MM.1S (cell line): Measurements from ENCODE around the gene GABRG3.

ENCODE experiments used
- DNase-seq: peaks from one replicate; pipeline ENCODE4 v3.0.0-alpha.2; 2015
- H2AFZ ChIP-seq: fragments of 300-600 bp; sonication (generic); 2 replicates; pipeline ENCODE4 v1.6.0; 2016; ENCODE audit warnings: antibody characterized with exemption, low read length
- H3F3A ChIP-seq: fragments of 300-600 bp; sonication (generic); 2 replicates; pipeline ENCODE4 v1.6.1; 2016; ENCODE audit warnings: mild to moderate bottlenecking, antibody characterized with exemption, low read length, moderate library complexity, mixed read lengths; ENCODE audit not compliant: insufficient read depth
- H3K27ac ChIP-seq: fragments of 300-600 bp; sonication (generic); 2 replicates; pipeline ENCODE4 v1.5.1; 2016; ENCODE audit warnings: mild to moderate bottlenecking, low read length
- H3K27me3 ChIP-seq: fragments of 300-600 bp; sonication (generic); replicated peaks from 2 replicates; pipeline ENCODE4 v1.6.0; 2016; ENCODE audit warnings: low read length; ENCODE audit not compliant: insufficient read depth
- H3K36me3 ChIP-seq: fragments of 300-600 bp; sonication (generic); replicated peaks from 2 replicates; pipeline ENCODE4 v1.6.1; 2016; ENCODE audit warnings: mild to moderate bottlenecking, low read length, mixed read lengths; ENCODE audit not compliant: insufficient read depth
- H3K4me1 ChIP-seq: fragments of 300-600 bp; sonication (generic); 2 replicates; pipeline ENCODE4 v1.6.1; 2016; ENCODE audit warnings: low read length, mixed read lengths
- H3K4me2 ChIP-seq: fragments of 300-600 bp; sonication (generic); 2 replicates; pipeline ENCODE4 v1.6.0; 2016; ENCODE audit warnings: low read depth, low read length
- H3K4me3 ChIP-seq: fragments of 300-600 bp; sonication (generic); 2 replicates; pipeline ENCODE4 v1.5.1; 2016; ENCODE audit warnings: low read length, mixed read lengths
- H3K79me2 ChIP-seq: fragments of 300-600 bp; sonication (generic); 2 replicates; pipeline ENCODE4 v1.6.1; 2016; ENCODE audit warnings: mixed run types, low read length, mixed read lengths
- H3K9ac ChIP-seq: fragments of 300-600 bp; sonication (generic); 2 replicates; pipeline ENCODE4 v1.6.1; 2016; ENCODE audit warnings: low read length, mixed read lengths
- H3K9me2 ChIP-seq: fragments of 300-600 bp; sonication (generic); replicated peaks from 2 replicates; pipeline ENCODE4 v1.6.1; 2016; ENCODE audit warnings: mild to moderate bottlenecking, low read length, mixed read lengths; ENCODE audit not compliant: insufficient read depth
- H3K9me3 ChIP-seq: fragments of 300-600 bp; sonication (generic); replicated peaks from 2 replicates; pipeline ENCODE4 v1.6.1; 2016; ENCODE audit warnings: mild to moderate bottlenecking, low read length, mixed read lengths; ENCODE audit not compliant: insufficient read depth
- H4K20me1 ChIP-seq: fragments of 300-600 bp; sonication (generic); 2 replicates; pipeline ENCODE4 v1.6.1; 2016; ENCODE audit warnings: mild to moderate bottlenecking, low read length, moderate library complexity, mixed read lengths; ENCODE audit not compliant: insufficient read depth
- CTCF ChIP-seq: fragments of 300-600 bp; sonication (generic); IDR thresholded peaks from 2 replicates; pipeline ENCODE4 v1.5.1; 2016; ENCODE audit warnings: antibody characterized with exemption, low read length, mixed read lengths
- EZH2 ChIP-seq: fragments of 300-600 bp; sonication (generic); optimal IDR thresholded peaks from 2 replicates; pipeline ENCODE3; 2017; ENCODE audit warnings: low read depth, mild to moderate bottlenecking, antibody characterized with exemption, low read length, mixed read lengths
- EZH2phosphoT487 ChIP-seq: fragments of 300-600 bp; sonication (generic); IDR thresholded peaks from 2 replicates; pipeline ENCODE4 v1.6.1; 2018; ENCODE audit warnings: antibody characterized with exemption, low read length

The GABRG3 gene

DNA sequence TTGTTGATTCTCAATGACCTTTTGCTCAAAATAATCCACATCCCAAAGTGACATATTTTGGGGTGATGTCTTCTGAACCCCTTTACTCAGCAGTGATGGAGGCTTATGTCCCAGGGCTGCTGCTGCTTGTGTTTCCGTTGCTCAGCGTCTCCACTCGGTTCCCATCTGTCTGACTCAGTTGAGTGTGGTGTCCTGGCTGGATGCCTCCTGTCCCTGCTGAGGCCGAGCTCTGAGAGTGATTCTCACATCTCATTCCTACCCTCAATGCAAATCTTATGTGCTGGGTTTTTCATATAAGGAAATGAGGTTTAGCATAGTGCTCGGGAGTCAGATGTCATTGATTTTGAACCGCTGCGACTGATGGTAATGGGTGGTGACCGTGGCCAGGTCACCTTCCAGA is 247.4 kb downstream of the GABRG3 start:
- no peaks in the 10 kb centered on the region for H3F3A ChIP-seq

GRCh38 chr15:27219636-27220035 is 248.7 kb downstream of the GABRG3 start:
- TF ChIP-seq EZH2 (no peak), CTCF (no peak), EZH2phosphoT487 (no peak)
- H3K9me3 ChIP-seq = no peaks in the 10 kb centered on the region
- no peak for DNase-seq
- H2AFZ ChIP-seq = no peak overlapping the region
- H3K4me3 ChIP-seq = no peak overlapping the region
- H3K9me2 ChIP-seq = no peaks in the 10 kb centered on the region
- H4K20me1 ChIP-seq = no peaks in the 10 kb centered on the region
- H3K79me2 ChIP-seq = no peaks in the 10 kb centered on the region
- H3F3A ChIP-seq = no peaks in the 10 kb centered on the region
- H3K4me1 ChIP-seq = no peaks in the 10 kb centered on the region
- H3K36me3 ChIP-seq = no peaks in the 10 kb centered on the region
- no peak overlapping the region for H3K9ac ChIP-seq
- H3K27me3 ChIP-seq = no peaks in the 10 kb centered on the region
- H3K27ac ChIP-seq = no peak overlapping the region
- no peak overlapping the region for H3K4me2 ChIP-seq

More for the DNA sequence above, 247.4 kb downstream of the GABRG3 start:
- TF ChIP-seq EZH2phosphoT487 (no peak), EZH2 (no peak), CTCF (no peak)
- no peak overlapping the region for H3K4me3 ChIP-seq
- no peaks in the 10 kb centered on the region for H3K9me3 ChIP-seq
- H3K9ac ChIP-seq = no peak overlapping the region
- no peaks in the 10 kb centered on the region for H3K4me1 ChIP-seq
- H3K4me2 ChIP-seq = no peak overlapping the region
- no peaks in the 10 kb centered on the region for H3K9me2 ChIP-seq
- no peaks in the 10 kb centered on the region for H3K36me3 ChIP-seq
- H3K27ac ChIP-seq = no peak overlapping the region
- no peak for DNase-seq
- no peaks in the 10 kb centered on the region for H3K79me2 ChIP-seq
- no peak overlapping the region for H2AFZ ChIP-seq
- H4K20me1 ChIP-seq = no peaks in the 10 kb centered on the region
- H3K27me3 ChIP-seq = no peaks in the 10 kb centered on the region

GRCh38 chr15:27220199-27220598 is 249.2 kb downstream of the GABRG3 start:
- Histone ChIP-seq H3K4me2 (no peak overlapping the region), H3K36me3 (no peaks in the 10 kb centered on the region), H2AFZ (no peak overlapping the region), H3K9me3 (no peaks in the 10 kb centered on the region), H3K9ac (no peak overlapping the region), H3K4me3 (no peak overlapping the region), H3K4me1 (no peaks in the 10 kb centered on the region), H3F3A (no peaks in the 10 kb centered on the region), H3K79me2 (no peaks in the 10 kb centered on the region), H3K27me3 (no peaks in the 10 kb centered on the region), H4K20me1 (no peaks in the 10 kb centered on the region), H3K27ac (no peak overlapping the region), H3K9me2 (no peaks in the 10 kb centered on the region)
- TF ChIP-seq CTCF (no peak), EZH2phosphoT487 (no peak), EZH2 (no peak)
- DNase-seq = no peak

DNA sequence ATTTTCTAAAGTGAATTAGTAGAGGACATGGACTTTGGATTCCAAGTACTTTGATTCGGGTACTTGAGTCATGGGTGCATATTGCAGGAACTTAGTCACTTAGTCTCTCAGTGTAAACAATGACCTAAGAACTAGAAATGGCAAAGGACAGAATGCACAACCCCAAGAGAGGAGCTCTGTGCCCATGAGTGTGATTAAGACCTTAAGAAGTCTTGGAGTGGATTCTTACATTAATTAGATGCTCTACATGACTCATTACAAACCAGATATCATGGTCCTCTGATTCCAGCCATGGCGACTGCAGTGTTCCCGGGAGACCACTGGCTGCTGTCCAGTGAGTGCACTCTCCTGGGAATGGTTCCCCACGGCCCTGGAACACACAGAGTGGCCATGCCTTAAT is 251.5 kb downstream of the GABRG3 start:
- H3K27ac ChIP-seq = no peak overlapping the region
- no peaks in the 10 kb centered on the region for H3K27me3 ChIP-seq
- H3K4me1 ChIP-seq = no peaks in the 10 kb centered on the region
- H3K4me3 ChIP-seq = no peak overlapping the region
- no peak for TF ChIP-seq CTCF
- TF ChIP-seq EZH2 = no peak
- no peak for TF ChIP-seq EZH2phosphoT487
- no peaks in the 10 kb centered on the region for H3F3A ChIP-seq
- DNase-seq = no peak
- no peaks in the 10 kb centered on the region for H3K9me3 ChIP-seq
- H4K20me1 ChIP-seq = no peaks in the 10 kb centered on the region
- no peak overlapping the region for H3K9ac ChIP-seq
- no peaks in the 10 kb centered on the region for H3K79me2 ChIP-seq
- no peaks in the 10 kb centered on the region for H3K9me2 ChIP-seq
- no peak overlapping the region for H2AFZ ChIP-seq
- H3K36me3 ChIP-seq = no peaks in the 10 kb centered on the region
- no peak overlapping the region for H3K4me2 ChIP-seq
